Activated CD4-positive, alpha-beta T cell treated with anti-CD3 and anti-CD28 coated beads for 36 hours (primary cell): ENCODE results near the gene BCL2A1. TPM values are rescaled to one million over a fixed set of nuclear protein-coding genes. Genes with fewer than 3 reads are reported as not detected.
"Not testable (repeated sequence)": the region's sequence is repeated elsewhere in the genome, so short reads cannot be mapped to it uniquely, and the experiment has no call there.

Experiments used
- ATAC-seq: fragments of 200-7000 bp; cut with Tn5 transposase; one replicate; pipeline ENCODE4 v1.10.0; 2021; ENCODE audit warnings: mild to moderate bottlenecking, moderate library complexity
- CTCF ChIA-PET: fragments of 350-600 bp; sonication (Branson Sonifier 250); formaldehyde crosslinking; loops from one replicate; lab custom pipeline; 2021; ENCODE audit warnings: antibody characterized with exemption; lab: Charles Lee
- POLR2A ChIA-PET: fragments of 350-600 bp; sonication (Branson Sonifier 250); formaldehyde crosslinking; loops from one replicate; lab custom pipeline; 2021; ENCODE audit warnings: antibody characterized with exemption, inconsistent platforms; lab: Charles Lee
- DNase-seq: peaks from one replicate; pipeline ENCODE4 v3.0.0-alpha.2; 2020
- H3K27ac Mint-ChIP-seq: one replicate; pipeline ENCODE4 v1.8.0; 2021; ENCODE audit warnings: mixed read lengths
- H3K27me3 Mint-ChIP-seq: one replicate; pipeline ENCODE4 v1.8.0; 2021; ENCODE audit warnings: mixed read lengths
- H3K36me3 Mint-ChIP-seq: one replicate; pipeline ENCODE4 v1.8.0; 2021; ENCODE audit warnings: low read depth, mixed read lengths
- H3K4me1 Mint-ChIP-seq: one replicate; pipeline ENCODE4 v1.8.0; 2021; ENCODE audit warnings: mixed read lengths
- H3K4me3 Mint-ChIP-seq: one replicate; pipeline ENCODE4 v1.8.0; 2021; ENCODE audit warnings: mild to moderate bottlenecking, moderate library complexity, mixed read lengths
- H3K9me3 Mint-ChIP-seq: one replicate; pipeline ENCODE4 v1.8.0; 2021; ENCODE audit warnings: low read depth, mixed read lengths
- intact Hi-C, 2 experiments: fragments of 100-400 bp; cut with DNase I in 1 of 2; cut with micrococcal nuclease in 1 of 2; formaldehyde crosslinking; loops; one replicate each; pipeline versions ENCODE4 v1.14.2 to v1.15.1; 2022 to 2024; cut with DNase I, micrococcal nuclease
- total RNA-seq, 2 experiments: library from RNA; stranded (reverse); gene quantifications; one replicate each; pipeline ENCODE4 v1.2.3, GENCODE V29; 2021

The BCL2A1 gene
- total RNA-seq, 2 experiments from 2014 or later = 82.2 to 103 TPM

DNA sequence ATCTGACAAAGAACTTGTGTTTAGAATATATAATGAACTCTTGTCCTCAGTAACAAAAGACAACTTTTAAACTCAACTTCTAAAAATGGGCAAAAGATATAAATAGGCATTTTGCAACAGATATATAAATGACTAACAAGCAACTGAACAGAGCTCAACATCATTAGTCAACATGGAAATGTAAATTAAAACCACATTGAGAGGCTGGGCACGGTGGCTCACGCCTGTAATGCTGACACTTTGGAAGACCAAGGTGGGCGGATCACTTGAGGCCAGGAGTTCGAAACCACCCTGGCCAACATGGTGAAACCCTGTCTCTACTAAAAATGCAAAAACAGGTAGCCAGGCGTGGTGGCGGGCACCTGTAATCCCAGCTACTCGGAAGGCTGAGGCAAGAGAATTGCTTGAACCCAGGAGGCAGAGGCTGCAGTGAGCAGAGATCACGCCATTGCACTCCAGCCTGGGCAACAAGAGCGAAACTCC lies 40.1 kb upstream of the BCL2A1 start:
- H3K4me1 Mint-ChIP-seq = peaks cover 13% of the 10 kb centered on the region
- H3K27me3 Mint-ChIP-seq, H3K27ac Mint-ChIP-seq, H3K4me3 Mint-ChIP-seq, H3K36me3 Mint-ChIP-seq, H3K9me3 Mint-ChIP-seq, POLR2A ChIA-PET: not testable (repeated sequence)
- CTCF ChIA-PET = interaction anchor here (0.6 to 1.0 kb wide), 2 partner anchors 382 to 415 kb away, joined by 3 to 4 read pairs; no protein-coding TSS in a partner anchor
- ATAC-seq (peak; percentile 55), DNase-seq (peak; percentile 64)
- intact Hi-C loops = loop anchor here in 1 of 2 experiments (5.0 kb wide), 1 partner anchor 161 kb away; no protein-coding TSS in a partner anchor

- Mint-ChIP-seq H3K27me3 (no peaks in the 10 kb centered on the region), H3K4me1 (peaks cover 13% of the 10 kb centered on the region), H3K36me3 (no peaks in the 10 kb centered on the region), H3K4me3 (no peak overlapping the region), H3K9me3 (no peaks in the 10 kb centered on the region), H3K27ac (no peak overlapping the region)
- ChIA-PET POLR2A (interaction anchor here (0.6 kb wide), 1 partner anchor 50 kb away, joined by 4 read pairs; no protein-coding TSS in a partner anchor), CTCF (interaction anchor here (0.9 kb wide), 1 partner anchor 18 kb away, joined by 3 read pairs; no protein-coding TSS in a partner anchor)
- ATAC-seq (no peak), DNase-seq (no peak)
- intact Hi-C loops = loop anchor here in 1 of 2 experiments (5.0 kb wide), 1 partner anchor 162 kb away; no protein-coding TSS in a partner anchor
Observed at GRCh38 chr15:80010131-80010673, 39.2 kb upstream of the BCL2A1 start.

DNA sequence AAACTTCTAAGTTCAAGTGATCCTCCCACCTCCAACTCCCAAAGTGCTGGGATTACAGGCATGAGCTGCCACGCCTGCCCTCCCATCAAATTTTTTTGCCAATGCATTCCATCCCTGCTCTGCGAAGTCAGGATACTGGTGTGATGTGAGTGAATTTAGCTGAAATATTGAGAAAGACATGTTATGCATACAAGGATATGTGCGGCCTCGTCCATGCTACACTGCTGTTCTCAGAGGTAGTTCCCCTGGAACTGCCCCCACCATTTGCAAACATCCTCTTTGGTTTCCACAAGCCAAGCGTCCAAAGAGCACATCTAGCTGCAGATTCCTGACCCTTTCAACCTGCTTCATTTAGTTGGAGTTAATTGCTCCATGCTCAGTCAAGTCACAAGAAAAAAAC lies 36.5 kb upstream of the BCL2A1 start:
- ChIA-PET CTCF (interaction anchor here (0.6 to 1.3 kb wide), 3 partner anchors 15 to 236 kb away, joined by 3 to 4 read pairs (median 3); no protein-coding TSS in a partner anchor), POLR2A (no interaction called here)
- intact Hi-C loops = no loop called here
- ATAC-seq (no peak), DNase-seq (no peak)
- Mint-ChIP-seq H3K4me1 (peaks cover 13% of the 10 kb centered on the region), H3K27me3 (no peaks in the 10 kb centered on the region), H3K27ac (no peak overlapping the region), H3K36me3 (no peaks in the 10 kb centered on the region), H3K9me3 (no peaks in the 10 kb centered on the region), H3K4me3 (no peak overlapping the region)

GRCh38 chr15:80006946-80007345 lies 36.0 kb upstream of the BCL2A1 start:
- Mint-ChIP-seq H3K4me3 (no peak overlapping the region), H3K9me3 (no peaks in the 10 kb centered on the region), H3K4me1 (peaks cover 13% of the 10 kb centered on the region), H3K27me3 (no peaks in the 10 kb centered on the region), H3K27ac (no peak overlapping the region), H3K36me3 (no peaks in the 10 kb centered on the region)
- ChIA-PET CTCF (interaction anchor here (0.6 to 1.3 kb wide), 3 partner anchors 14 to 237 kb away, joined by 3 to 4 read pairs (median 3); no protein-coding TSS in a partner anchor), POLR2A (no interaction called here)
- ATAC-seq (no peak), DNase-seq (no peak)
- intact Hi-C loops = no loop called here

- ChIA-PET POLR2A (no interaction called here), CTCF (no interaction called here)
- Mint-ChIP-seq H3K27ac (no peak overlapping the region), H3K4me1 (peaks cover 2% of the 10 kb centered on the region), H3K36me3 (no peaks in the 10 kb centered on the region), H3K9me3 (no peaks in the 10 kb centered on the region), H3K27me3 (no peaks in the 10 kb centered on the region), H3K4me3 (no peak overlapping the region)
- peak; percentile 40 for ATAC-seq
- no peak for DNase-seq
- intact Hi-C loops = no loop called here
Observed at GRCh38 chr15:80003934-80004472, 33.0 kb upstream of the BCL2A1 start.

- CTCF ChIA-PET = interaction anchor here (0.7 to 0.9 kb wide), 3 partner anchors 34 to 150 kb away, joined by 3 to 4 read pairs (median 3); no protein-coding TSS in a partner anchor
- no peaks in the 10 kb centered on the region for H3K36me3 Mint-ChIP-seq
- no peaks in the 10 kb centered on the region for H3K27me3 Mint-ChIP-seq
Observed at GRCh38 chr15:80003171-80003570, 32.2 kb upstream of the BCL2A1 start.

GRCh38 chr15:80002267-80002666 lies 31.3 kb upstream of the BCL2A1 start:
- DNase-seq (no peak), ATAC-seq (no peak)
- no peaks in the 10 kb centered on the region for H3K9me3 Mint-ChIP-seq
- H3K4me3 Mint-ChIP-seq = no peak overlapping the region
- ChIA-PET POLR2A (no interaction called here), CTCF (interaction anchor here (0.7 to 1.3 kb wide), 3 partner anchors 9 to 149 kb away, joined by 3 to 4 read pairs (median 3); no protein-coding TSS in a partner anchor)
- H3K4me1 Mint-ChIP-seq = no peaks in the 10 kb centered on the region
- H3K27ac Mint-ChIP-seq = no peak overlapping the region
- H3K27me3 Mint-ChIP-seq = no peaks in the 10 kb centered on the region
- intact Hi-C loops = no loop called here
- no peaks in the 10 kb centered on the region for H3K36me3 Mint-ChIP-seq

More at GRCh38 chr15:80003171-80003570, 32.2 kb upstream of the BCL2A1 start:
- POLR2A ChIA-PET = no interaction called here
- DNase-seq = no peak
- H3K4me3 Mint-ChIP-seq = no peak overlapping the region
- no peaks in the 10 kb centered on the region for H3K9me3 Mint-ChIP-seq
- no peak overlapping the region for H3K27ac Mint-ChIP-seq
- no peaks in the 10 kb centered on the region for H3K4me1 Mint-ChIP-seq
- intact Hi-C loops = no loop called here
- ATAC-seq = no peak

GRCh38 chr15:79994615-79995014 lies 23.6 kb upstream of the BCL2A1 start:
- Mint-ChIP-seq H3K4me1 (peaks cover 3% of the 10 kb centered on the region), H3K36me3 (no peaks in the 10 kb centered on the region), H3K27ac (no peak overlapping the region), H3K27me3 (no peaks in the 10 kb centered on the region), H3K4me3 (no peak overlapping the region), H3K9me3 (no peaks in the 10 kb centered on the region)
- intact Hi-C loops = loop anchor here in 1 of 2 experiments (5.0 kb wide), 1 partner anchor 652 kb away; no protein-coding TSS in a partner anchor
- DNase-seq (no peak), ATAC-seq (no peak)
- ChIA-PET POLR2A (no interaction called here), CTCF (interaction anchor here (0.6 to 3.7 kb wide), 4 partner anchors 10 to 1307 kb away, joined by 3 to 36 read pairs (median 4); no protein-coding TSS in a partner anchor)

DNA sequence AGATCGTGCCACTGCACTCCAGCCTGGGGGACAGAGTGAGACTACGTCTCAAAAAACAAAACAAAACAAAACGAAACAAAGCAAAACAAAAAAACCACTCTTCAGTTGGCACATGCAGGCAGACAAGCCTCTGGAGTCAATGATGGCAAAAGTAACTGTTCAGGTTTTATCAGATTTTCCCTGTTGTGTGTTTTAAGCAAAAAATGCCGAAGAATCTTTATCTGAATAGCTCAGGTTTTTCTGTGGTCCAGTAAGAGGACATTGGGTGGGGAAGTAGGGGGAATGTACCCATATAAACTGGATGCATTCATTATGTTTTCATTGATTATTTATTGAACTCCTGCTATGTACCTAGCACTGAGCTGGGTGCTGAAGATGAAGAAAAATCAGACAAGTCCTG lies 20.8 kb upstream of the BCL2A1 start:
- peaks cover 4% of the 10 kb centered on the region for H3K4me1 Mint-ChIP-seq
- H3K9me3 Mint-ChIP-seq = no peaks in the 10 kb centered on the region
- ATAC-seq (no peak), DNase-seq (no peak)
- no peak overlapping the region for H3K27ac Mint-ChIP-seq
- ChIA-PET POLR2A (no interaction called here), CTCF (interaction anchor here (0.7 to 3.7 kb wide), 12 partner anchors 10 to 152 kb away, joined by 3 to 36 read pairs (median 4); partner anchors contain the start of gene BCL2A1)
- H3K4me3 Mint-ChIP-seq = no peak overlapping the region
- intact Hi-C loops = loop anchor here (2.0 to 5.0 kb wide), 4 partner anchors 21 to 650 kb away; partner anchors contain the start of gene BCL2A1 (in 1 of the 2)
- H3K36me3 Mint-ChIP-seq = no peaks in the 10 kb centered on the region
- no peaks in the 10 kb centered on the region for H3K27me3 Mint-ChIP-seq

DNA sequence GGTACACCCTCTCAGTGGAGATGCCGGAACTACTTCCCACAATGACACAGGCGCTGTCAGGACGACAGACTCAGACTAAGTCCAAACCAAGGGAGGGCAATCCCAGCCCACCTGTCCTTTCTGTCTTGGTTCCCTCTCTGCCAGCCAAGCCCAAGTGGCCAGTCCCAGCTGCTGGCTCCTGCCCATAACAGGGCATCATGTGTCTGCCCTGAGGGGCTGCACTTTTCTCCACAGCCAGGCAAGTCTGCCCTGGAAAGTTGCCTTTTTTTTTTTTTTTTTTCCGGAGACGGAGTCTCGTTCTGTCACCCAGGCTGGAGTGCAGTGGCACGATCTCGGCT lies 20.0 kb upstream of the BCL2A1 start:
- H3K4me3 Mint-ChIP-seq = no peak overlapping the region
- no peak for DNase-seq
- intact Hi-C loops = loop anchor here in 1 of 2 experiments (5.0 kb wide), 1 partner anchor 649 kb away; no protein-coding TSS in a partner anchor
- CTCF ChIA-PET = no interaction called here
- peaks cover 4% of the 10 kb centered on the region for H3K4me1 Mint-ChIP-seq
- H3K27me3 Mint-ChIP-seq = no peaks in the 10 kb centered on the region
- POLR2A ChIA-PET = no interaction called here
- H3K36me3 Mint-ChIP-seq = no peaks in the 10 kb centered on the region
- no peak overlapping the region for H3K27ac Mint-ChIP-seq
- ATAC-seq = no peak
- H3K9me3 Mint-ChIP-seq = no peaks in the 10 kb centered on the region

DNA sequence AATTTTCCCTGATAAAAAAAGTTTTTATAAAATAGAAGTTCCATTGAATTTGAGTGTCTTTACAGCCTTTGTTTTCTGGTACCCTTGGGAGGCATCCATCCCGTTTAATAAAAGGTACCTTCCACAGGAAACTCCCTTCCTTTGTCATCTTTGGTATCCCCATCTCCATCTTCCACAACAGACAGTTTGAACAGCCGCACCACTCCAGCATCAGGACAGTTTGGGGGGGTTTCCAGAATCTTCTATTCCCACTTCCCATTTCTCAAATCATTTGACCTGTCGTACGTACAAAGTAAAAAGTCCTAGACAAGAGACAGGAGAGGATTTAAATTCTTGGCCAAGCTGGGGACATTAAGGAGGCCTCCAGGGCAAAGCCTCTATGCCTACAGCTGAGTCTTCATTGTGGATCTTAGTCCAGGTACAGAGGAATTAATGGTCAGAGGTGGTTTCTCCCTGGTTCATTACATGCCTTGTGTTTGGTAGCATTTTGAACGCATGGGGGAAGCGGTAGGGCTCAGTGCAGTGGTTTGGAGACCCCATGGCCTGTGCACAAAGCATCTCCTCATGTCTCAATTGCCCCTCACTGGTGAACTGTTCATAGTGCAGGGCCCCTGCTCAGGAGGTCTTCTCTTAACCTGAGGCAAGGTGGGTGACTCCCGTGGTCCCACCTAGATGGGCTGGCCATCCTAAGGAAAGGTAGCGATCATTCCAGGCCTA lies 19.4 kb upstream of the BCL2A1 start:
- H3K4me1 Mint-ChIP-seq = peaks cover 4% of the 10 kb centered on the region
- no peak overlapping the region for H3K4me3 Mint-ChIP-seq
- intact Hi-C loops = loop anchor here in 1 of 2 experiments (5.0 kb wide), 1 partner anchor 648 kb away; no protein-coding TSS in a partner anchor
- ATAC-seq (no peak), DNase-seq (no peak)
- CTCF ChIA-PET = interaction anchor here (1.5 to 2.9 kb wide), 2 partner anchors 23 to 136 kb away, joined by 4 to 8 read pairs; no protein-coding TSS in a partner anchor
- no peaks in the 10 kb centered on the region for H3K27me3 Mint-ChIP-seq
- POLR2A ChIA-PET = no interaction called here
- no peak overlapping the region for H3K27ac Mint-ChIP-seq
- H3K9me3 Mint-ChIP-seq = no peaks in the 10 kb centered on the region
- H3K36me3 Mint-ChIP-seq = no peaks in the 10 kb centered on the region
